ENCODE data around the gene DLL3.

GRCh38 chr19:39497701-39497995, 1.1 kb upstream of the DLL3 start:
- TF ChIP-seq POLR2A (IDR thresholded peaks at IDR 0.05) (no peak), CTCF (IDR thresholded peaks at IDR 0.05) (no peak)
